ENCODE data around the gene TSPOAP1.

DNA sequence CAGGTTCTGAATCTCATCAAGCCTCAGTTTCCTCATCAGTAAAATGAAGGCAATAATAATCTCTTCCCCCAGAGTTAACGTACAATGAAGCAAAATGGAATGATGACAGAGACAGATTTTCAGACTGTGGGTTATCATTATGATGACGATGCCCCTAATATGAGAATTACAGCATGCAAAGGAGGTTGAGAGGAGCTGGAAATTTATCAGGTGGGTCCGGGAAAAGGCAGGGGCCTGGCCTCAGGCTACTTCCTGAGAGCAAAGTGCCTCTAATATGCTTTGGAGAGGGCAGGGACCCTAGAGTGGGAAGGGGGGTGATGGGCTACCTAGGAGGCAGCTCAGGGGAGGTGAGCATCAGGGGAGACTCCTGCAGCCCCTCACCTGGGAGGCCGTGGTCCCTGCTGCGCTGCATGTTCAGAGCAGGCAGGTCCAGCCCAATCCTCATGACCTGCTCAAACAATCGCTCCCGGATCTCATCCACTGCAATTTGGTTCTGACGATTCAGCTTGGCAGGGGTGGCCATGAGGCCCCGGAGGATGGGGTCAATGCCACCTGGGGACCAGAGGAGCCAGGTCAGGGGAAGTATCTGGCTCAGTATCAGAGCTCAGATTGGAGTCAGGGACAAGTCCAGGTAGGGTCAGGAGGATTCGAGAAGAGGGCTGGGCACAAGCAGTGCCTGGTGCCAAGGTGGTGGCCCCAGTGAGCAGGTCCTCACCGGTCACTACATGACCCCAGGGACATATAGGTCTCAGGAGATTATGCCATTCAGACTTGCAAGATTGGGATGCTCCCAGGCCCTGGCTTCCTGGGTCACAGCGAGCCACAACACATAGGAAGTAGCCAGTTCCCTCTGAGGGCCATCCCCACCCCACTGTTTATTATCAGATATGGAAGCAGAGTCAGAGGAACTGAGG, 56.0 kb downstream of the TSPOAP1 start:
- TF ChIP-seq POLR2AphosphoS5 (IDR thresholded peaks at IDR 0.05; ENCODE audit: low read depth, low read length), result no peak
- no peak for TF ChIP-seq TAF1 (IDR thresholded peaks at IDR 0.05; ENCODE audit: borderline replicate concordance, insufficient read depth, low read length)

Data from PFSK-1 (cell line).